Breast epithelium (tissue), 4 donors: ENCODE measurements around the gene PIGB. TPM values are rescaled to one million over a fixed set of nuclear protein-coding genes. Genes with fewer than 3 reads are reported as not detected.

Source experiments
- DNase-seq, 2 donors: peaks; one replicate each; pipeline ENCODE4 v3.0.0-alpha.2; 2019; ENCODE audit warnings: low spot score in 2 of 2
- H3K27ac ChIP-seq, 2 donors: fragments of 200-600 bp; sonication (generic) in 1 of 2; one replicate each; pipeline ENCODE4 v1.5.1; 2016 to 2019; ENCODE audit warnings: mild to moderate bottlenecking in 1 of 2
- H3K27me3 ChIP-seq, 2 donors: fragments of 200-600 bp; sonication (generic) in 1 of 2; one replicate each; pipeline versions ENCODE4 v1.5.1 to v1.6.0; 2017 to 2019; ENCODE audit warnings: control low read depth in 1 of 2, mild to moderate bottlenecking in 1 of 2
- H3K36me3 ChIP-seq: fragments of 200-600 bp; one replicate; pipeline ENCODE4 v1.5.1; 2019
- H3K4me1 ChIP-seq, 2 donors: fragments of 200-600 bp; sonication (generic); one replicate each; pipeline ENCODE4 v1.5.1; 2016 to 2019; ENCODE audit warnings: control low read depth in 1 of 2
- H3K4me3 ChIP-seq, 3 donors: fragments of 200-600 bp; sonication (generic); 1 replicate in 2 of 3; 2 replicates in 1 of 3; pipeline ENCODE4 v1.5.1; 2016 to 2019; ENCODE audit warnings: mild to moderate bottlenecking in 3 of 3, moderate library complexity in 2 of 3
- H3K9me3 ChIP-seq, 2 donors: fragments of 200-600 bp; sonication (generic) in 1 of 2; one replicate each; pipeline ENCODE4 v1.5.1; 2016 to 2019; ENCODE audit warnings: control low read depth in 1 of 2
- POLR2A ChIP-seq: fragments of 450-650 bp; IDR thresholded peaks from one replicate; pipeline ENCODE4 v1.6.1; 2016; ENCODE audit warnings: antibody characterized with exemption, mild to moderate bottlenecking, moderate library complexity
- POLR2AphosphoS5 ChIP-seq, 3 donors: sonication (generic); formaldehyde crosslinking; IDR thresholded peaks; one replicate each; pipeline ENCODE4 v1.6.1; 2017; ENCODE audit warnings: antibody characterized with exemption in 3 of 3
- intact Hi-C: fragments of 100-400 bp; cut with DNase I; formaldehyde crosslinking; loops from one replicate; pipeline ENCODE4 v1.15.1; 2023; ENCODE audit warnings: low total_unique reads
- total RNA-seq, 3 donors: library from RNA; depleted of rRNA; stranded (reverse); fragments of >200 nt; gene quantifications; one replicate each; pipeline ENCODE4 v1.1.0, GENCODE V29; 2016
- TF ChIP-seq, protein P1 (sequence below), 3 donors: fragments of 450-650 bp; IDR thresholded peaks; one replicate each; pipeline ENCODE4 v1.5.1; 2016 to 2017; ENCODE audit warnings: antibody characterized with exemption in 3 of 3, mild to moderate bottlenecking in 3 of 3, moderate library complexity in 3 of 3

PIGB gene
- total RNA-seq, 3 donors from 2014 or later = 11.0 to 18.1 (median 11.5) TPM

GRCh38 chr15:55361048-55361447 is 42.0 kb downstream of the PIGB start:
- Histone ChIP-seq H3K4me3 (no peak overlapping the region), H3K27me3 (no peaks in the 10 kb centered on the region), H3K4me1 (no peaks in the 10 kb centered on the region), H3K36me3 (peaks cover 3% of the 10 kb centered on the region), H3K27ac (no peak overlapping the region), H3K9me3 (no peaks in the 10 kb centered on the region)
- TF ChIP-seq, protein P1, sequence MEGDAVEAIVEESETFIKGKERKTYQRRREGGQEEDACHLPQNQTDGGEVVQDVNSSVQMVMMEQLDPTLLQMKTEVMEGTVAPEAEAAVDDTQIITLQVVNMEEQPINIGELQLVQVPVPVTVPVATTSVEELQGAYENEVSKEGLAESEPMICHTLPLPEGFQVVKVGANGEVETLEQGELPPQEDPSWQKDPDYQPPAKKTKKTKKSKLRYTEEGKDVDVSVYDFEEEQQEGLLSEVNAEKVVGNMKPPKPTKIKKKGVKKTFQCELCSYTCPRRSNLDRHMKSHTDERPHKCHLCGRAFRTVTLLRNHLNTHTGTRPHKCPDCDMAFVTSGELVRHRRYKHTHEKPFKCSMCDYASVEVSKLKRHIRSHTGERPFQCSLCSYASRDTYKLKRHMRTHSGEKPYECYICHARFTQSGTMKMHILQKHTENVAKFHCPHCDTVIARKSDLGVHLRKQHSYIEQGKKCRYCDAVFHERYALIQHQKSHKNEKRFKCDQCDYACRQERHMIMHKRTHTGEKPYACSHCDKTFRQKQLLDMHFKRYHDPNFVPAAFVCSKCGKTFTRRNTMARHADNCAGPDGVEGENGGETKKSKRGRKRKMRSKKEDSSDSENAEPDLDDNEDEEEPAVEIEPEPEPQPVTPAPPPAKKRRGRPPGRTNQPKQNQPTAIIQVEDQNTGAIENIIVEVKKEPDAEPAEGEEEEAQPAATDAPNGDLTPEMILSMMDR (IDR thresholded peaks at IDR 0.05) = no peak
- TF ChIP-seq POLR2AphosphoS5 (IDR thresholded peaks at IDR 0.05) (no peak), POLR2A (no peak)
- intact Hi-C loops = no loop called here
- DNase-seq = no peak

DNA sequence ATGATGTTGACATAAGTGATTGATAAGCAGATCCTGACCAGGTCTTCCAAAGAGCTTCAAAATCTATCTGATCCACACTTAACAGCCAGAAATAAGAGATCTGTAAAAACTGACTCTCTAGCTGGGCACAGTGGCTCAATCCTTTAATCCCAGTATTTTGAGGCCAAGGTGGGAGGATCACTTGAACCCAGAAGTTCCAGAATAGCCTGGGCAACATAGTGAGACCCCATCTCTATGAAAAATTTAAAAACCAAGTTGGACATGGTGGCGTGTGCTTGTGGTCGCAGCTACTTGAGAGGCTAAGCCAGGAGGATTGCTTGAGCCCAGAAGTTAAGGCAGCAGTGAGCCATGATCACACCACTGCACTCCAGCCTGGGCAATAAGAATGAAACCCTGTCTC is 43.6 kb downstream of the PIGB start:
- Histone ChIP-seq H3K36me3 (peaks cover 3% of the 10 kb centered on the region), H3K27ac (no peak overlapping the region), H3K4me1 (no peaks in the 10 kb centered on the region), H3K4me3 (no peak overlapping the region), H3K9me3 (no peaks in the 10 kb centered on the region), H3K27me3 (no peaks in the 10 kb centered on the region)
- TF ChIP-seq, protein P1 (IDR thresholded peaks at IDR 0.05) = no peak
- TF ChIP-seq POLR2AphosphoS5 (IDR thresholded peaks at IDR 0.05) = no peak
- TF ChIP-seq POLR2A = no peak
- intact Hi-C loops = no loop called here
- no peak for DNase-seq

GRCh38 chr15:55366981-55367380 is 48.0 kb downstream of the PIGB start:
- Histone ChIP-seq H3K9me3 (no peaks in the 10 kb centered on the region), H3K27ac (no peak overlapping the region), H3K4me1 (no peaks in the 10 kb centered on the region), H3K4me3 (no peak overlapping the region), H3K36me3 (peaks cover 3% of the 10 kb centered on the region), H3K27me3 (no peaks in the 10 kb centered on the region)
- intact Hi-C loops = no loop called here
- no peak for TF ChIP-seq POLR2AphosphoS5 (IDR thresholded peaks at IDR 0.05)
- TF ChIP-seq, protein P1 (IDR thresholded peaks at IDR 0.05) = no peak
- no peak for TF ChIP-seq POLR2A
- no peak for DNase-seq

DNA sequence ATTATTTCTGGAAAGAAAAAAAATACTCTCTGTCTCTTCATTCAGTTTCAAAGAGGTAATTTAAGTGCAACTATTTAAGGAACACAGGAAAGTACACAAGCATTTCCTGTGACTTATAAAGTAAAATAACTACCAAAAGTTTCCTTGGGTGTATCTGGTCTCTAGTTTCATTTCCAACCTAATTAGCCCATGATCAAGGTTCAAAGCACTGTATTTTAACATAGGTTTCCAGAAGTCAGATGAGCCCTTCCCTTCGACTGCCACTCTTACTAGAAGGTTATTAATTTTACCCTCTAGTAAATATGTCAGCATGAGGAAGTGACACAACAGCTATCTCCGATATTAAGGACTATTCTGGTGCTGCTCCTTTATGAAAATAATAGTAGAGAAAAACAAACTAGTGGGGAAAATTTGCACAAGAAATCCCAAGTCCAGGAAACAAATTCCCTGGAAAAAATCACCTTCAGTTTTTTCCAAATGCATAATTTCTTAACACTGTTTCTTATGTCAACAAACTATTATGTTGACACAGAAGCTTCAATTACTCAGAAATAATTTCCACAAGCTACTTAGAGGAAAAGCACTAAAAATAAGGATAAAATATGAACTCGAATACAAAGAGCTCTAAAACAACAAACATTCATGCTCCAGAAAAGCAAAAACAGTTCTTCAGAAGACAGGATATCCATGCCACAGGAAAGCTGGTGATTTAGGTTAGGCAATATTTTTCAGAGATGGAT is 53.8 kb downstream of the PIGB start:
- no peaks in the 10 kb centered on the region for H3K36me3 ChIP-seq
- TF ChIP-seq POLR2AphosphoS5 (IDR thresholded peaks at IDR 0.05) = no peak
- no peak for TF ChIP-seq POLR2A
- TF ChIP-seq, protein P1 (IDR thresholded peaks at IDR 0.05) = no peak
- no peak overlapping the region for H3K27ac ChIP-seq
- no peak overlapping the region for H3K4me3 ChIP-seq
- intact Hi-C loops = no loop called here
- H3K27me3 ChIP-seq = no peaks in the 10 kb centered on the region
- no peaks in the 10 kb centered on the region for H3K9me3 ChIP-seq
- DNase-seq = no peak
- no peaks in the 10 kb centered on the region for H3K4me1 ChIP-seq

- Histone ChIP-seq H3K27me3 (no peaks in the 10 kb centered on the region), H3K36me3 (no peaks in the 10 kb centered on the region), H3K4me3 (no peak overlapping the region), H3K27ac (no peak overlapping the region), H3K4me1 (no peaks in the 10 kb centered on the region), H3K9me3 (no peaks in the 10 kb centered on the region)
- TF ChIP-seq, protein P1 (IDR thresholded peaks at IDR 0.05) = no peak
- TF ChIP-seq POLR2A = no peak
- no peak for TF ChIP-seq POLR2AphosphoS5 (IDR thresholded peaks at IDR 0.05)
- intact Hi-C loops = no loop called here
- DNase-seq = no peak
Measured at GRCh38 chr15:55379095-55379494, 60.1 kb downstream of the PIGB start.
